Large intestine (tissue), 3 donors: ENCODE measurements around the gene ARMH3. TPM values are rescaled to one million over a fixed set of nuclear protein-coding genes. Genes with fewer than 3 reads are reported as not detected.
A peak's percentile ranks its signal among the peaks of the same experiment; 100 is the strongest.

Source experiments
- DNase-seq, 2 donors: peaks; one replicate each; pipeline versions ENCODE4 v3.0.0 to v3.0.0-alpha.2; 2013
- H3K27ac ChIP-seq: one replicate; pipeline ENCODE4 v1.5.1; 2013; ENCODE audit warnings: low read length
- H3K27me3 ChIP-seq: 2 replicates; pipeline ENCODE4 v1.6.1; 2013; ENCODE audit warnings: low read length; ENCODE audit not compliant: control insufficient read depth, insufficient read depth
- H3K36me3 ChIP-seq: 2 replicates; pipeline ENCODE4 v1.6.1; 2013; ENCODE audit warnings: low read length; ENCODE audit not compliant: control insufficient read depth, insufficient read depth
- H3K4me1 ChIP-seq: one replicate; pipeline ENCODE4 v1.6.1; 2013; ENCODE audit warnings: low read length; ENCODE audit not compliant: control insufficient read depth, insufficient read depth
- H3K4me3 ChIP-seq: one replicate; pipeline ENCODE4 v1.5.1; 2013; ENCODE audit warnings: low read length
- H3K9me3 ChIP-seq: one replicate; pipeline ENCODE4 v1.6.1; 2013; ENCODE audit warnings: mild to moderate bottlenecking, low read depth, low read length, moderate library complexity; ENCODE audit not compliant: control insufficient read depth
- WGBS: methylation state at CpG from one replicate; pipeline ENCODE4 v1.1.5; 2013; ENCODE audit warnings: low lambda C conversion rate; ENCODE audit not compliant: insufficient coverage; 5-methylcytosine and 5-hydroxymethylcytosine counted together
- polyA plus RNA-seq: library from polyadenylated mRNA; unstranded; fragments of 120-200 nt; gene quantifications from one replicate; pipeline ENCODE4 v1.2.1, GENCODE V29; 2013

ARMH3 gene
- polyA plus RNA-seq, 1 donor: 19.3 TPM

DNA sequence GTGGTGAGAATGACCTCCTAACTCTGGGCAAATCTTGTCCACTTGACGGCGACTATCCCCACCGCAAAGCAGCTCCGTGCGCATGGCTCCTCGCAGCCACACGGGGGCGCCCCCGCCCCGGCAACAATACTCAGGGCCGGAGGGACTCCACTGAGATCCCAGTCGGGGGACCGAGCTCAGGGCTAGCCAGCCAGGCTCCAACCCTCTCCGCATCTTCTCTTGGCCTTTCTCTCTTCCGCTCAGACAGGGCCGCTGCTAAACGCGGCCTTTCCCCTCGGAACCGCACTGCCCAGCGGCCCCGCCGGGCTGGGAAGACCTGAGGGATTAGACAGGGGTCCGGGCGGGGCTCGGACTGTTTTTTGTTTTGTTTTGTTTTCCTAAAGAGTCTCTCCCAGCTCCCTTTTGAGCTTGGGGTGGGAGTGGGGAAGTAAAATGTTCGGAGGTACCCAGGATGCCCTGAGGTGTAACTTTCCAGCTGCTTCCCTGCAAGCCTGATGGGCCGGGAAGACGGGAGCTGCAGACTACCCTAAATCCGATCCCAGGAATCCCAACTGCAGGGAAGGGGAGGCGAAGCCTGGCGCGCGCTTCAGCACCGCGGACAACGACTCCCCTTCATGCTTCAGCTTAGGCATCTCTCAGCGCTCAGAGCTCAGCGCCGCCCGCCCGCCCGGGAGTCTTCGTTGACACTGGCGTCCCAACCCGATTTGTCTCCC lies 215.1 kb downstream of the ARMH3 start:
- Histone ChIP-seq H3K4me3 (peak overlapping the region; percentile 57), H3K27me3 (no peaks in the 10 kb centered on the region), H3K36me3 (peaks cover 3% of the 10 kb centered on the region), H3K4me1 (peaks cover 42% of the 10 kb centered on the region), H3K9me3 (no peaks in the 10 kb centered on the region), H3K27ac (peak overlapping the region; percentile 11)
- peak; percentile 72 to 76 for DNase-seq
- no CpG with 5 or more reads among the region's 46 CpGs for WGBS

DNA sequence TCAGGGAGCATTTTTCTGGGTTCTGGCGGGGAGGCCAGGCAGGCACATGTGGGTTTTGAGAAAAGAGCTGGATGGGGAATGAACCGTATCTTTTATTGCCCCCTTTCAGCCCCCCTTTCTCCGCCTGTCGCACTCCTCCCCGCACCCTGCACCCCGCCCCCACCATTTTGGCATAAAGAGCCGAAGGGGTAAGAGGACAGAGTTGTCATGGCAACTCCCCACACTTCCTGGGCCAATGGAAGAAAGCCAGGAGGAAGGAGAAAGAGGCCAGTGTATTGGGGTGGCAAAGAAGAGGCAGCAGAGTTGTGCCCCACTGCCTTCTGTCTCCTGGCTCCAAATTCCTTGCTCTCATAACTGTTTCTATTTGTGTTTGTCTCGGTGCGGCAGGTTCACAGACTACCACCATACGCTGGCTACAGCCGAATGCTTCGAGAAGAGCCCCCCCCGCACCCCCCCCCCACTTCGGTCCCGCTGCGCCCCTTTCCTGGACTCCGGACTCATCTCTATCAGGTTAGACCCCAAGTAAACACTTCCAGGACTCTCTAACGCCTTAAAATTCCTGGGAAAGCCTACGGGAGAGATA lies 215.8 kb downstream of the ARMH3 start:
- Histone ChIP-seq H3K9me3 (no peaks in the 10 kb centered on the region), H3K36me3 (no peaks in the 10 kb centered on the region), H3K27ac (no peak overlapping the region), H3K4me1 (peaks cover 42% of the 10 kb centered on the region), H3K27me3 (no peaks in the 10 kb centered on the region), H3K4me3 (peak overlapping the region; percentile 57)
- peak in 1 of 2 donors; percentile 38 for DNase-seq
- WGBS: 0% methylated on average over 2 of the region's 19 CpGs

DNA sequence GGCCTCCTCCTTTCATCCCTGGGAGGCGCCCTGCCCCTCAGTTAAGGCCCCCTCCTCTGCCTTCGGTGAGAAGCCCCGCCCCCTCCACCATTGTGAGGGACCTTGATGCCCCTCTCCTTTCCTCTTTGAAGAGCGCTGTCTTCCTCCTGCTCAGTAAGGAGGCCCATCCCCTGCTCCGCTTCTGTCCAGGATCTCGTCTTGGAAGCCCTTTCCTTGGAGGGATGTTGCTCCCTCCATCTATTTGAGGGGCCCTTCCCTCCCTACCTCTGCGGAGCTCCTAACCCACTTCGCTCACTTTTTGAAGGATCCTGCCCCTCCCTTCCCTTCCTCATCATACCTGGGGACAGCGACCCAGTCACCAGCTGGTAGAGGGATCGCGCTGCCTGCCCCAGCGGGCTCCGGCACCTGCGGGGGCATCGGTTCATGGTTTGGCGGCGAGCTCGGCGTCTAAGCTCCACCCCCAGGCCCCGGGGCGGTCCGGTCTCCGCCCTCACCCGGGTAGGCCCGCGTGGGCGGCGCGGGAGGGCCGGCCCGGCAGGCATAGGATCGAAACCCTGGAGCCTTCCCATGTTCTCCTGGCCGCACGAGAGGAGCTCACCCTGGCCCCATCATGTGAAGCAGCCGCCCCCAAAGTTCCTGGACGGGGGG lies 216.4 kb downstream of the ARMH3 start:
- no peaks in the 10 kb centered on the region for H3K9me3 ChIP-seq
- peak overlapping the region; percentile 57 for H3K4me3 ChIP-seq
- peak in 1 of 2 donors; percentile 73 for DNase-seq
- no peaks in the 10 kb centered on the region for H3K36me3 ChIP-seq
- H3K27me3 ChIP-seq: no peaks in the 10 kb centered on the region
- WGBS: 0% methylated on average over 1 of the region's 36 CpGs
- peak overlapping the region; percentile 78 for H3K27ac ChIP-seq
- peaks cover 43% of the 10 kb centered on the region for H3K4me1 ChIP-seq

DNA sequence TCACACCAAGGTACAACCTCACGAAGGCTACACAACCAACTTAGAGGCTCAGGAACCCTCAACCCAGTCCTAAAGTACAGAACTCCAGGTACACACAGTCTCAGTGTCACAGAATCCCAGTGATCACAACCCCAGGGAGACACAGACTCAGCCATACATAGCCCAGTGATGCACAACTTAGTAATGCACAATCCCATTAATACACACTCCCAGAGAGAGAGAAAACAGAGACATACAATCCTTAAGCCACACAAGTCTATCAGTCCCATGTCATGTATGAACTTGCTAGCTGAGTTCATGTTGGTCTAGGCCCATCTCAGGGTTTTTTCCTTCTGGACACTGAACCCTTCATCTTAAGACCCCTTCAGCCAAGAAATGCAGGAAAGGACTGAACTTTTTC lies 217.0 kb downstream of the ARMH3 start:
- Histone ChIP-seq H3K27me3 (no peaks in the 10 kb centered on the region), H3K36me3 (no peaks in the 10 kb centered on the region), H3K27ac (peak overlapping the region; percentile 78), H3K4me3 (peak overlapping the region; percentile 57), H3K9me3 (no peaks in the 10 kb centered on the region), H3K4me1 (peaks cover 43% of the 10 kb centered on the region)
- DNase-seq: no peak
- WGBS: no CpG with 5 or more reads among the region's 1 CpG

DNA sequence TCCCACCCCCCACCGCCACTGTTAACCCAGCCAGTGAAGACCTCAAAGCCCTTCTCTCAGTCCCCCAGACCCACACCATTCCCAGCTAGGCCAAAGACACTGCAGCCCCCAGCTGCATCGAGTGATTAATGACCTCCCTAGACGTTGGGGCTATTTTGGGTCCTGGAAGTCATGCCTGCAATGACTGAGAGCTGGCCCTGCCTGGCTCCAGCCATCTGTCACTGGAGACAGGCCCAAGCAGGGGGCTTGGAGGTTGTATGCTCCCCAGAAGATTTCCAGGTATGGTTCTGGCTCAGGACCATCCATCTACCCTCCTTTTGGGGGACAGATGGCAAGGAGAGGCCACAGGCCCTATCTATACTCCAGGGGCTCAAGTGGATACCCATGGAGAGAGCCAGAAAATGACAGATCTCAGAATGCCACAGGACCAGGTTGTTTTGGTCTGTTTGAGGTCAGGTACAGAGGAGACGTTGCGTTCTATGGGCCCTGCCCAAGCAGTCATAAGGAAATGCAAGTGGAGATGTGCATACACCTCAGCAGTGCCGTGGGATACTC lies 217.5 kb downstream of the ARMH3 start:
- Histone ChIP-seq H3K9me3 (no peaks in the 10 kb centered on the region), H3K36me3 (no peaks in the 10 kb centered on the region), H3K4me1 (peaks cover 43% of the 10 kb centered on the region), H3K27me3 (no peaks in the 10 kb centered on the region), H3K4me3 (peak overlapping the region; percentile 57), H3K27ac (peak overlapping the region; percentile 78)
- DNase-seq: peak in 1 of 2 donors; percentile 42
- WGBS: no CpG with 5 or more reads among the region's 6 CpGs

DNA sequence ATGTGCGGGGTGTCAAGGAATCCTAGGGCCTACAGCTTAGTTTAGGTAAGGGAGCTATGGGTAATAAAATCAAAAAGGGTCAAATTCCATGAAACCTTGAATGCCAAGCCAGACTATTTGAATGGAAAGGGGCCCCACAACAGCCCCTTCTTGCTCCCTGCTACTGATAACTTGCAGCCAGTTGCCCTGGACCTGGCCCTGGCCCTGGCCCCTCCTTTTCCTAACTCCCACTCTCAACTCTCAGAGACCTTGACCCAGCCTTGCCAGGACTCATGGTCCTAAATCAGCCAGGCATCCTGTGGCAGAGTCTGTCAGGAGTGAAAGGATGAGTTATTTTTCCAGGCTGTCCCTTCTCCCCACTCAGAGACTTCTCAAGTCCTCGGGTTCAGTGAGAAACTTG lies 218.2 kb downstream of the ARMH3 start:
- no peaks in the 10 kb centered on the region for H3K27me3 ChIP-seq
- H3K36me3 ChIP-seq: no peaks in the 10 kb centered on the region
- peaks cover 44% of the 10 kb centered on the region for H3K4me1 ChIP-seq
- no peaks in the 10 kb centered on the region for H3K9me3 ChIP-seq
- peak; percentile 80 to 93 for DNase-seq
- H3K27ac ChIP-seq: peak overlapping the region; percentile 78
- no peak overlapping the region for H3K4me3 ChIP-seq
- no CpG with 5 or more reads among the region's 2 CpGs for WGBS

DNA sequence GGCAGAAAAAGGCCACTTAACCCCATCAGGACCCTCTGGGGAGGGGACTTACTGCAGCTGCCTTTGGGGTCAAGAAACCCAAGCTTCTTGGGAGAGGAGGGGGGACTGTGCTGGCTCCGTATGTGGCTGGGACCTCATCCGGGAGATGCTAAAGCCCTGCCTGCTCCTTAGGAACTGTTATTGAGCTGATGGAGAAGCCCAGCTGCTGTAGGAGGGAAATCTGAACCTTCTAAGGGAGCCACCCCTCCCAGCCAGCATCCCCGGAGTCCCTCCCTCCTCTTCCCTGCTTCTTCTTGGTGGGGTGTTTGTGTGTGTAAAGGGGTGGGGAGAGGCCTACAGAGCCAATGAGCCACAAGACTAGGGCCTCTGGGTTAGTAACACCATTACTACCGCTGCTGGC lies 220.6 kb downstream of the ARMH3 start:
- Histone ChIP-seq H3K9me3 (no peaks in the 10 kb centered on the region), H3K36me3 (no peaks in the 10 kb centered on the region), H3K27me3 (no peaks in the 10 kb centered on the region), H3K4me1 (peaks cover 50% of the 10 kb centered on the region), H3K27ac (no peak overlapping the region), H3K4me3 (no peak overlapping the region)
- WGBS: no CpG with 5 or more reads among the region's 4 CpGs
- DNase-seq: no peak

DNA sequence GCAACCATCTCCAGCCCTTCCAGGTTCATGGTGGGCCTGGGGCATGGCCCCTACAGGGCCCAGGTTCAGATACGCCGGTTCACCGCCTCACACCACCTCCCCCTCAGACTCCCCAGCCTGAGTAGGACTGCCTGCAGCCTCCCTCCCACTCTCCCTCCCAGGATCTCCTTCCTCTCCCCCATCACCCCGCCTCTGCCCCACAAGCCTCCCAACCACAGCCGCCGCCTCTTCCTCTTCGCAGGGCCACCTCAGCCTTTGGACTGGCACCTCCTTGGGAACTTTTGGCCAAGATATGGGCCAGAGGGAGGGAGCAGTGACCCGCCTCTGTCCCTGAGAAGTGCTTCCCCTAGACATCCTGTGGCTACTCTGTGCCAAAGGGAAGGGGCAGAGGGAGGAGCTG lies 221.6 kb downstream of the ARMH3 start:
- DNase-seq: no peak
- H3K4me3 ChIP-seq: no peak overlapping the region
- no CpG with 5 or more reads among the region's 8 CpGs for WGBS

DNA sequence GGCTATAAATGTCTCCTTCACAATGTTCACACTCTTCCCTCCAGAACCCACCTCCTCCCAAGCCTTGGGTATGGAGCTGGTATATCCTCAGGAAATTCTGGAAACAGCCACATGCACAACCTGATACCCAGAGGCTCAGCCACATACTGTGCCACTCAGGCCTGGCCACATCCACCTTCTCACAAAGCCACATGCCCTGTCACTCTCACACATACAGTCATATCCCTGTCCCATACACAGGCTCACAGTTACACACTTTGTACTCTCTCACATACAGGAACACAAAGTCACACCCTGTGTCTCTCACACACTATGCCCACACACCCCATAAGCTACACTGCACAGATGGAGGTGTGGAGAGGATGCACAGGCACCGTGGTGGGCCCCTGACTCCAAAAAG lies 222.5 kb downstream of the ARMH3 start:
- H3K4me3 ChIP-seq: no peak overlapping the region
- peaks cover 51% of the 10 kb centered on the region for H3K4me1 ChIP-seq
- no peaks in the 10 kb centered on the region for H3K9me3 ChIP-seq
- no CpG with 5 or more reads among the region's 1 CpG for WGBS
- no peak overlapping the region for H3K27ac ChIP-seq
- H3K27me3 ChIP-seq: no peaks in the 10 kb centered on the region
- DNase-seq: no peak
- H3K36me3 ChIP-seq: no peaks in the 10 kb centered on the region

More for the DNA sequence above, 221.6 kb downstream of the ARMH3 start:
- peaks cover 52% of the 10 kb centered on the region for H3K4me1 ChIP-seq
- no peaks in the 10 kb centered on the region for H3K9me3 ChIP-seq
- H3K36me3 ChIP-seq: no peaks in the 10 kb centered on the region
- no peak overlapping the region for H3K27ac ChIP-seq
- no peaks in the 10 kb centered on the region for H3K27me3 ChIP-seq

DNA sequence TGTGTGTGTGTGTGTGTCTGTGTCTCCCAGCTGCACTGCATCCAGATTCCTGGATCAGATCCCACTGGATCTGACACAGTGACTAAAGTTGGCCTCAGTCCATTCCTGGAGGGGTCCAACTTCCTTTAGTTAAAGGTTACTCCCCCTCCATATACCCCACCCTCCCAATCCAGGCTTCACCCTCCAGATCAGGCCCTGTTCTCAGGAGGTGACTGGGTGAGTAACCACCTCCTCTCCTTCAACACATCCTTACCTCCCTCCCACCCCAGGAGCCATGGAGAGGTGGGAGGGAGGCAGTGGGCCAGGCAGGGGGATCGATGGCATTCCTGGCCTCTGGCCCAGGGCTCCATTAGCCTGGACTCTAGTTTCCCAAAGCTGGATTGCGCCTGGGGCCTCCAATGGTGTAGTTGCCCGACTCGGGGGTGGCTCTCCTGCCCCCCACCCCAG lies 223.6 kb downstream of the ARMH3 start:
- DNase-seq: no peak
- no CpG with 5 or more reads among the region's 4 CpGs for WGBS
- no peaks in the 10 kb centered on the region for H3K27me3 ChIP-seq
- H3K27ac ChIP-seq: no peak overlapping the region
- H3K4me3 ChIP-seq: no peak overlapping the region
- peaks cover 41% of the 10 kb centered on the region for H3K4me1 ChIP-seq
- H3K9me3 ChIP-seq: no peaks in the 10 kb centered on the region
- peaks cover 8% of the 10 kb centered on the region for H3K36me3 ChIP-seq
